ENCODE measurements around the gene TBCK.
"Not testable (repeated sequence)": the region's sequence is repeated elsewhere in the genome, so short reads cannot be mapped to it uniquely, and the experiment has no call there.

TBCK gene

DNA sequence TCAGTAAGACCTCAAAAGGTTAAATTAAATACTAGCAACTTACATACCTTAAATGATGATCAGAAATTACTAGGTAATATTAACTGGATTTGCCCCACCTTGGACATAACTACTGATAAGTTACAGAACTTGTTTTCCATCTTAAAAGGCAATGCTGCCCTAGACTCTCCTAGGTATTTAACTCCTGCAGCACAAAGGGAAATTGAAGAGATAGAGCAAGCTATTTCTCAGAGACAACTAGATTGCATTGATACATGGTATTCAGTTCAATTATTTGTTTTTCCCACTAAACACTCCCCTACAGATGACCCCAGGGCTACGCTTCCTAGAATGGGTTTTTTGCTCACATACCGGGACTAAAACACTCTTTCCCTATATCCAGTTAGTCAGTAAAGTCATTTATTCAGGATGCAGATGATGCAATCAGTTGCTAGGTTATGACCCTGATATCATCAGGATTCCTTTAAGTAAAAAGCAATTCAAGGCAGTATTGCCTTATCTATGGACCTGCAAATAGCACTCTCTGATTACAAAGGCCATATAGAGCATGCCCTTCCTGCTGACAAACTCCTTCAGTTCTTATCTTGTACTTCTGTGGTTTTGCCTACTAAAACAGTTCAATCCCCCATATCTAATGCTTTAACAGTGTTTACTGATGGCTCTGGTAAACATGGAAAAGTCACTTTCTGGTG lies 204.1 kb downstream of the TBCK start:
- not testable (repeated sequence) for DNase-seq (ENCODE audit: low read depth)

DNA sequence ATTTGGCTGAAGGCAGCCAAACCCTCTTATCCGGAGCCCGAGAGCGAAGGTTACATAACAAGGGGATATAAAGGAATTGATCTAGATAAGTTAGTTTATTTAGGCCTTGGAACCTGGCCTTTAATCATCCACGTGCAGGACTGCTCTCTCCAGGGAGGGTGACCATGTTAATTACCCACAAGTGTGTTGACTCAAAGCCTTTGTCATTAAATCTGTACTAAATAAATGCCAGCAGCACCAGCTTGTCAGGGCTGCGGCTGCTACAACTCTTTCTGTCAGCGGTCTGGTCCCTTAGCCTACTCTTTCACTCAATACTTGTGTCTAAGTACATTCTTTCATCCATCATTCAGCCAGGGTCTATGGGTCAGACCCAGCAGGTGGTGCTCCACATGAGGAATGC lies 206.1 kb downstream of the TBCK start:
- DNase-seq (ENCODE audit: low read depth), result no peak

DNA sequence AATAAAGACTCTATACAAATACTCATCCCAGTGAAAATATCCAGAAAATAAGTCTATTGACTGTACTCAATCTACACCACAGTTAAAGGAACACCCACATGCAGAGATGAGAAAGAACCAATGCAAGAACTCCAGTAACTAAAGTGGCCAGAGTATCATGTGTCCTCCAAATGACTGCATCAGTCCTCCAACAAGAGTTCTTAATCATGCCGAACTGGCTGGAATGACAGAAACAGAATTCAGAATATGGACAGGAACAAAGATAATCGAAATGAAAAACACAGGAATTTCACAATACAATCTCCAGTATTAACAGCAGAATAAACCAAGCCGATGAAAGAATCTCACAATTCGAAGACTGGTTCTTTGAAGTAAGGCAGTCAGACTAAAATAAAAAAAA lies 210.3 kb downstream of the TBCK start:
- no peak for DNase-seq (ENCODE audit: low read depth)

DNA sequence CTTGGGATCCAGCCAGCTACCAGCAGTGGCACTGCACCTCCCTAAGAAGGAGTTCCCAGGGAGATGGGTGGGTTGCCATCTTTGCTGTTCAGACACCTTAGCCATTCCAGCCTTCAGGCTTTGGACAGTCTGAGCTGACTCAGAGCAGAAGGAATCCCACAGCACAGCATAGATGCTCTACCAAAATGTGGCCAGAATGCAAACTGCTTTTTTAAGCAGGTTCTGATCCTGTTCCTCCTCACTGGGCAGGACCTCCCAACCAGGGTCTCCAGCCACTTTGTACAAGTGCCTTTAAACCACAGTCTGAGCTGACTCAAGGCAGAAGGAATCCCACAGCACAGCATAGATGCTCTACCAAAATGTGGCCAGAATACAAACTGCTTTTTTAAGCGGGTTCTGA lies 211.7 kb downstream of the TBCK start:
- no peak for DNase-seq (ENCODE audit: low read depth)

DNA sequence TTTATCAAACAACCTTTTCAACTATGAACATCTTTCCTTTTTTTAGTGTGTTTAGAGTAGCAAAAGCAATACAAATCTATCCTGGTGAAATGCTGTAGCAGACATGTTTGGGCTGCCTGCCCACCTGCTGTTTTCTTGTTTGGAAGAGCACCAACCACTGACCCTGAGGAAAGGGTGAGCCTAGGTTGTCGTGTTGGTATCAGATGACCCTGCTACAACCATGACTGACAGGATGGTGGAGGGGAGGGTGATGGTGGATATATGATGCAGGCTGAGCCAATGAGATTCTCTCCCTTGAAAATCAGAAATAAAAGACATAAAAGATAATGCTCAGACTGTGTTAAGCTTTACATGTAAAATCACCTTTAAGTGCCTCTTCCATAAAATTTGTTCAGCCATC lies 219.6 kb downstream of the TBCK start:
- no peak for DNase-seq (ENCODE audit: low read depth)

DNA sequence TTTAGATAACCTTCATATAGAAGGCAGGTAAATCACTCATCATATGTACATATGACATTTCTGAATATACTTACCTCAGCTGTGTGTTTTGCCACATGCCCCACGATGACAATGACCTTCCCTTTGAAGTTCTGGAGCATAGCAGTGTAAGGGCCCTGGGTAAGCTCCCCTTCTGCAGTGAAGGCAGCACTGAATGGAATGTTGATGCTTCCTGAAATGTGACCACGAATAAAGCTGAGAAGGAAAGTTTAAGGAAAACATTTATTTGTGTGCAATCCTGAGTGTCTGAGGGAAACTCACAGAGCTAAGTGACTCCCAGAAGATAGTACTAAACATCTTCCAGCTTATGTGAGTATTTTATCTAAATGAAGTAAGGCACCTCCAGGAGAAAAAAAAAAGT lies 220.6 kb downstream of the TBCK start:
- no peak for DNase-seq (ENCODE audit: low read depth)

GRCh38 chr4:106092361-106093040 lies 223.5 kb downstream of the TBCK start:
- DNase-seq (ENCODE audit: low read depth), result no peak

GRCh38 chr4:106090826-106091225 lies 225.2 kb downstream of the TBCK start:
- no peak for DNase-seq (ENCODE audit: low read depth)

- DNase-seq (ENCODE audit: low read depth), result no peak
Measured at GRCh38 chr4:106083065-106083464, 232.9 kb downstream of the TBCK start.

DNA sequence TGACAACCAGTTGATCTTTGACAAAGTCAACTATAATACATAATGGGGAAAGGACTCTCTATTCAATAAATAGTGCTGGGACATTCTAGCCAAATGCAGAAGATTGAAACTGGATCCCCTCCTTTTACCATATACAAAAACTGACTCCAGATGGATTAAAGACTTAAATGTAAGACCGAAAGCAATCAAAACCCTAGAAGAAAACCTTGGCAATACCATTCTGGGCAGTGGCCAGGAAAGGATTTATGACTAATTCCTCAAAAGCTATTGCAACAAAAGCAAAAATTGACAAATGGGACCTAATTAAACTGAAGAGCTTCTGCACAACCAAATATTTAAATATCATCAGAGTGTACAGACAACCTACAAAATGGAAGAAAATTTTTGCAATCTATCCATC lies 235.6 kb downstream of the TBCK start:
- no peak for DNase-seq (ENCODE audit: low read depth)

DNA sequence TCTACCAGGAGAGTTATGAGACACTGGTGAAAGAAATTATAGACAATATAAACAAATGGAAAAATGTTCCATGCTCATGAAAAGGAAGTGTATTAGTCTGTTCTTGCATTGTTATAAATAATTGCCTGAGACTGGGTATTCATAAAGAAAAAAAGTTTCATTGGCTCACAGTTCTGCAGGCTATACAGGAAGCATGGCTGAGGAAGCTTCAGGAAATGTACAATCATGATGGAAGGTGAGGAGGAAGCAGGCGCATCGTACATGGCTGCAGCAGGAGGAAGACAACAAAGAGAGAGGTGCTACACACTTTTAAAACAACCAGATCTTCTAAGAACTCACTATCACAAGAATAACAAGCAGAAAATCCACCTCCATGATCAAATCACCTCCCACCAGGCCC lies 236.4 kb downstream of the TBCK start:
- DNase-seq (ENCODE audit: low read depth), result no peak

GRCh38 chr4:106065018-106065417 lies 251.0 kb downstream of the TBCK start:
- no peak for DNase-seq (ENCODE audit: low read depth)

GRCh38 chr4:106063009-106063408 lies 253.0 kb downstream of the TBCK start:
- no peak for DNase-seq (ENCODE audit: low read depth)

DNA sequence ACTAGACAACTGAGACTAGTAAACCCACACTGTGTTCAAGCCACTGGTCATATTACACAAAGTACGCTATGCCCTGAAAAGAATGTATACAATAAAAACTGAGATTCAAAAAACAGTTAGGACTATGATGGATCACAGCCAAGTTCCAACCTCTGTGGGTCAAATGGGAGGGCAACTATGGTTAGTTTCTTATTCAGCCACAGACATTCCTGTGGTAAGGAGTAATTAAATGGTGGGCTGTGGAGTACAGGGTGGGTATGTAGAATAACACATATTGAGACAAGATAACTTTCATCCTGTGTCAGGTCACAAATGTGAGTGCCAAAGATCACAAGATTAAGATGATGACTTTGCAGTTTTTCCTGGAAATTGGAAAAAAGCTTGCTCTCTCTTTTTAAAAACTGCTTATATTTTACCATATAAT lies 253.5 kb downstream of the TBCK start:
- no peak for DNase-seq (ENCODE audit: low read depth)

GRCh38 chr4:106058921-106059320 lies 257.1 kb downstream of the TBCK start:
- DNase-seq (ENCODE audit: low read depth), result no peak

DNA sequence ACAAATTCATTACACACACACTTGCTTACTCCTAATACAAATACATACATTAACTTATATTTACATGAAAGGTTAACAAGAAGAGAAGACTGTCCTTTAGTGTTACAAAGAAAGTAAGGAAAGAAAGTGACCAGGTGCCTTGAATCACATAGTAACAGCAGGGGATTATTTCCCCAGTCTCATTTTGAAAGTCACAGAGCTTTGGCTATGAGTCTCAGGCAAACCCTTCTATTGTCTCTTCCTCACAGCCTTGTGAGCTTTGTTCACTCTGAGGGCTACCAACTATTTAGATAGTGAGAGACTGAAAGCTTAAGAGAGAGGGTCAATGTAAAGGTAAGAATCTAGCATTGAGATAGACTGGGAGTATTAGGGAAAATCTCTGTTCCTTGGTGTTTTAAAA lies 259.1 kb downstream of the TBCK start:
- no peak for DNase-seq (ENCODE audit: low read depth)

DNA sequence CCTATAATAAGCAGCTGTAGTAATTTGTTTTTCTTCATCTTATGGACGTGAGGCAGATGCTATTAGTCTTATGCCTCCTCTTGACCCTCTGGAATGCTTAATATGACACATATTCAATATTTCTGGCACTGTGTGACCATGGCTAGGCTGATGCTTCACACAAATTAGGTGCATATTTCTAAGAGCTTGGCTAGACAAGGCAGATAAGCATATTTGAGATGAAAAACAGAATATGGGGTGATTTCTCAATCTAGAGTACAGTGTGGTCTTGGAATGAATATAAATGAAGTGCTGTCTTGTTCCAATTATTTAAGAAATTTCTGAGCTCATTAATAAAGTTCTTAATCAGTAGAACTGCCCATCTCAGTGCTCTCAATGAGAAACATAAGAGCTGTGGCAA lies 264.5 kb downstream of the TBCK start:
- DNase-seq (ENCODE audit: low read depth), result no peak

GRCh38 chr4:106049490-106049889 lies 266.5 kb downstream of the TBCK start:
- no peak for DNase-seq (ENCODE audit: low read depth)

DNA sequence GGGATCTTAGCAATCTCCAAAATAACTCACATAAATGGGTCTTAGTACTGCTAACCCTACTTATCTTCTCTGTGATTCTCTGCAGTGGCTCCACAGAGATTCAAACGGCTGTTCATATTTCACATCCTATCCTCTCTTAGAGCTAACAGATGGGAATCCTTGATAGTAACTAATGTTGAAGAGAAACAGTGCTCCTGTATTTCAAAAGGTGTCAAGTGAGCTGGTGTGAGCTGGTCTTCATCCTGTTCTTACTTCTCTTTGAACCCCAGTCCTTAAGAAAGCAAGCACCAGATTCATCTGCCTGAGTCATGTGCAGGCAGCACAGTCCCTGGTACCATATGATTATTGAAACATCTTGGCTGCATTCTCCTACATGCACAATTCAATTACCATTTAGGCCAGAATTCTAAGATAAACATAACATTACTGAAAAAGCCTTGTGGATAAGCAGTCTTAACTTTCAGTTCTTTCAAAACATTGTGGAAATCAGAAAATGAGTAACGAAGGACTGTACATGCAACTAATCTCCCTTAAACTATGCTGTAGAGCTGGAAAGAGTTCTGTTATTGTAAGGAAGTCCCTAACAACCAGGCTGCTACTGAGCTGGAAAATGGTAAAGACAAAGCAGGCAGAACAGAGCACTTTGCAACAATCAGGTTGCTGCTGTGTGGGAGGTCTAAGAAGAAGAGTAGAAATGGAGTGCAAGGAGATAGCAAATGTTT lies 267.6 kb downstream of the TBCK start:
- no peak for DNase-seq (ENCODE audit: low read depth)

GRCh38 chr4:106046083-106046482 lies 269.9 kb downstream of the TBCK start:
- no peak for DNase-seq (ENCODE audit: low read depth)

GRCh38 chr4:106041294-106042002 lies 274.6 kb downstream of the TBCK start:
- DNase-seq (ENCODE audit: low read depth), result no peak

GRCh38 chr4:106039796-106040195 lies 276.2 kb downstream of the TBCK start:
- DNase-seq (ENCODE audit: low read depth), result no peak

DNA sequence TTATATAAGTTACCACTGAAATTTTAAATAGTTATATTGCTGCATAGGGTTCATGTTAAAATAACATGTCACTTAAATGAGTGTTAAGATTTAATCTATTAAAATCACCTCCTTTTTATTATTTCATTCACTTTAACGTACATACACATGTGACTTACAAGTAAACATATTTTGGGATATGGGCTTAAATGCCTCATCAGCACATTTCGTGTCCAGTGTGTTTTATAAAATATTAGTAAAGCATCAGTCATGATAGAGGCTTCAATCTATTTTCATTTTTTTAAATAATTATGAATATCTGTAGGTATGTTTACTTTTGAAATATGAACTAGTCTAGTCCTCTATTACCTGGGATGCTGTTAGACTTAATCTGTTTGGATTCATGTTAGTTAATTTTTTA lies 277.1 kb downstream of the TBCK start:
- DNase-seq (ENCODE audit: low read depth), result no peak

Measured in activated T-helper 9 cell treated with anti-CD3 and anti-CD28 coated beads, Interleukin-2, amount 50 U/mL, for 16 hours (primary cell).